GM18868 (cell line): ENCODE data around the gene NLRP12.
"Not testable (repeated sequence)": the region's sequence is repeated elsewhere in the genome, so short reads cannot be mapped to it uniquely, and the experiment has no call there.

Source experiments
- ATAC-seq: cut with Tn5 transposase; IDR thresholded peaks from one replicate; pipeline ENCODE4 v1.9.1; 2021; ENCODE audit warnings: mild to moderate bottlenecking, moderate library complexity; ENCODE audit not compliant: unreplicated experiment

Gene NLRP12

GRCh38 chr19:53781332-53781731 lies 42.8 kb downstream of the NLRP12 start:
- not testable (repeated sequence) for ATAC-seq

GRCh38 chr19:53780506-53780905 lies 43.6 kb downstream of the NLRP12 start:
- ATAC-seq, result no peak

- no peak for ATAC-seq
Observed at GRCh38 chr19:53775524-53775923, 48.6 kb downstream of the NLRP12 start.

- ATAC-seq, result not testable (repeated sequence)
Observed at GRCh38 chr19:53774491-53774890, 49.6 kb downstream of the NLRP12 start.

- ATAC-seq, result no peak
Observed at GRCh38 chr19:53773999-53774398, 50.1 kb downstream of the NLRP12 start.

GRCh38 chr19:53772943-53773342 lies 51.2 kb downstream of the NLRP12 start:
- no peak for ATAC-seq

GRCh38 chr19:53771144-53771543 lies 53.0 kb downstream of the NLRP12 start:
- ATAC-seq, result no peak

- ATAC-seq, result not testable (repeated sequence)
Observed at GRCh38 chr19:53769696-53770309, 54.3 kb downstream of the NLRP12 start.

- no peak for ATAC-seq
Observed at GRCh38 chr19:53768401-53768800, 55.7 kb downstream of the NLRP12 start.

- ATAC-seq, result not testable (repeated sequence)
Observed at GRCh38 chr19:53758991-53759390, 65.1 kb downstream of the NLRP12 start.
